ENCODE data around the gene UGT1A8.

GRCh38 chr2:233668605-233669260 is 51.3 kb downstream of the UGT1A8 start:
- TF ChIP-seq POLR2A (IDR thresholded peaks at IDR 0.05; ENCODE audit: low read depth, low read length) (no peak), MAZ (IDR thresholded peaks at IDR 0.05; ENCODE audit: borderline replicate concordance, low read depth, low read length) (no peak), NFE2L2 (IDR thresholded peaks at IDR 0.05; ENCODE audit: low read depth, low read length) (no peak), SMC3 (IDR thresholded peaks at IDR 0.05; ENCODE audit: low read depth, low read length) (no peak), RCOR1 (IDR thresholded peaks at IDR 0.05; ENCODE audit: insufficient replicate concordance, low read length) (no peak), MXI1 (IDR thresholded peaks at IDR 0.05; ENCODE audit: borderline replicate concordance, low read depth, low read length) (no peak), MAFK (IDR thresholded peaks at IDR 0.05; ENCODE audit: low read depth, low read length) (no peak), USF2 (IDR thresholded peaks at IDR 0.05; ENCODE audit: low read depth, low read length) (no peak), CHD1 (IDR thresholded peaks at IDR 0.05; ENCODE audit: low read depth, low read length) (no peak)
- TF ChIP-seq, protein P1, sequence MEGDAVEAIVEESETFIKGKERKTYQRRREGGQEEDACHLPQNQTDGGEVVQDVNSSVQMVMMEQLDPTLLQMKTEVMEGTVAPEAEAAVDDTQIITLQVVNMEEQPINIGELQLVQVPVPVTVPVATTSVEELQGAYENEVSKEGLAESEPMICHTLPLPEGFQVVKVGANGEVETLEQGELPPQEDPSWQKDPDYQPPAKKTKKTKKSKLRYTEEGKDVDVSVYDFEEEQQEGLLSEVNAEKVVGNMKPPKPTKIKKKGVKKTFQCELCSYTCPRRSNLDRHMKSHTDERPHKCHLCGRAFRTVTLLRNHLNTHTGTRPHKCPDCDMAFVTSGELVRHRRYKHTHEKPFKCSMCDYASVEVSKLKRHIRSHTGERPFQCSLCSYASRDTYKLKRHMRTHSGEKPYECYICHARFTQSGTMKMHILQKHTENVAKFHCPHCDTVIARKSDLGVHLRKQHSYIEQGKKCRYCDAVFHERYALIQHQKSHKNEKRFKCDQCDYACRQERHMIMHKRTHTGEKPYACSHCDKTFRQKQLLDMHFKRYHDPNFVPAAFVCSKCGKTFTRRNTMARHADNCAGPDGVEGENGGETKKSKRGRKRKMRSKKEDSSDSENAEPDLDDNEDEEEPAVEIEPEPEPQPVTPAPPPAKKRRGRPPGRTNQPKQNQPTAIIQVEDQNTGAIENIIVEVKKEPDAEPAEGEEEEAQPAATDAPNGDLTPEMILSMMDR (conservative IDR thresholded peaks at IDR 0.05; ENCODE audit: low read depth, low read length), result no peak
- TF ChIP-seq, protein P2, sequence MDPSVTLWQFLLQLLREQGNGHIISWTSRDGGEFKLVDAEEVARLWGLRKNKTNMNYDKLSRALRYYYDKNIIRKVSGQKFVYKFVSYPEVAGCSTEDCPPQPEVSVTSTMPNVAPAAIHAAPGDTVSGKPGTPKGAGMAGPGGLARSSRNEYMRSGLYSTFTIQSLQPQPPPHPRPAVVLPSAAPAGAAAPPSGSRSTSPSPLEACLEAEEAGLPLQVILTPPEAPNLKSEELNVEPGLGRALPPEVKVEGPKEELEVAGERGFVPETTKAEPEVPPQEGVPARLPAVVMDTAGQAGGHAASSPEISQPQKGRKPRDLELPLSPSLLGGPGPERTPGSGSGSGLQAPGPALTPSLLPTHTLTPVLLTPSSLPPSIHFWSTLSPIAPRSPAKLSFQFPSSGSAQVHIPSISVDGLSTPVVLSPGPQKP (IDR thresholded peaks at IDR 0.05; ENCODE audit: borderline replicate concordance, low read depth, low read length), result no peak

All from IMR-90 (cell line).